HCT116 (cell line): ENCODE measurements around the gene NLRC5. TPM values are rescaled to one million over a fixed set of nuclear protein-coding genes. Genes with fewer than 3 reads are reported as not detected.
A peak's percentile ranks its signal among the peaks of the same experiment; 100 is the strongest.

Experiments
- ATAC-seq: fragments of 200-7000 bp; cut with Tn5 transposase; 2 replicates; pipeline ENCODE4 v1.9.1; 2020; ENCODE audit warnings: mild to moderate bottlenecking, moderate library complexity
- BruUV-seq: library from RNA; stranded (reverse); fragments of 400-500 nt; replicated peaks from 2 replicates; lab custom pipeline; 2021; lab: Mats Ljungman, UMichigan
- CTCF ChIA-PET: fragments of 300-600 bp; sonication (Branson Sonifier 250); formaldehyde crosslinking; loops from one replicate; lab custom pipeline; 2021; ENCODE audit warnings: antibody characterized with exemption; lab: Charles Lee
- POLR2A ChIA-PET: fragments of 300-600, 350-600 bp; sonication (Branson Sonifier 250); formaldehyde crosslinking; loops from one replicate; lab custom pipeline; 2021; ENCODE audit warnings: antibody characterized with exemption; lab: Charles Lee
- RAD21 ChIA-PET, 2 experiments: fragments of 300-600 bp; sonication (Branson Sonifier 250); formaldehyde crosslinking; loops; one replicate each; lab custom pipeline; 2023; ENCODE audit warnings: low total read pairs in 2 of 2; ENCODE audit not compliant: uncharacterized antibody in 2 of 2, unreplicated experiment in 2 of 2, low non-redundant PET in 1 of 2; lab: Charles Lee
- DNase-seq: peaks from one replicate; pipeline ENCODE4 v3.0.0-alpha.2; 2010; ENCODE audit warnings: low read depth, low spot score
- H2AFZ ChIP-seq: fragments of 200-600 bp; shearing (Covaris generic), sonication (generic); 2 replicates; pipeline ENCODE4 v1.6.1; 2017; ENCODE audit warnings: low read depth, mixed run types, mixed read lengths, antibody characterized with exemption, low read length; ENCODE audit not compliant: poor library complexity, severe bottlenecking
- H3K27ac ChIP-seq: 2 replicates; pipeline ENCODE4 v1.5.1; 2012; ENCODE audit warnings: low read depth, low read length
- H3K27me3 ChIP-seq: fragments of 200-600 bp; sonication (generic); 2 replicates; pipeline ENCODE4 v1.6.1; 2016; ENCODE audit warnings: mixed run types, low read length, mixed read lengths; ENCODE audit not compliant: insufficient read depth
- H3K36me3 ChIP-seq, 2 experiments: fragments of 200-500 bp in 1 of 2; fragments of 200-600 bp in 1 of 2; sonication (Bioruptor generic) in 1 of 2; sonication (generic) in 1 of 2; 2 replicates each; pipeline versions ENCODE4 v1.5.1 to v1.6.1; 2014 to 2016; ENCODE audit warnings: low read length in 2 of 2, inconsistent platforms in 1 of 2, mixed read lengths in 1 of 2, mixed run types in 1 of 2; ENCODE audit not compliant: insufficient read depth in 2 of 2, control insufficient read depth in 1 of 2
- H3K4me1 ChIP-seq, 2 experiments: fragments of 200-600 bp in 1 of 2; sonication (generic) in 1 of 2; 2 replicates each; pipeline versions ENCODE4 v1.5.1 to v1.6.1; 2012 to 2017; ENCODE audit warnings: low read length in 2 of 2, inconsistent platforms in 1 of 2, mild to moderate bottlenecking in 1 of 2, mixed read lengths in 1 of 2, mixed run types in 1 of 2, moderate library complexity in 1 of 2; ENCODE audit not compliant: insufficient read depth in 2 of 2, control insufficient read depth in 1 of 2
- H3K4me2 ChIP-seq: fragments of 200-600 bp; sonication (generic); 2 replicates; pipeline ENCODE4 v1.6.1; 2017; ENCODE audit warnings: mixed run types, low read length, mixed read lengths
- H3K4me3 ChIP-seq, 2 experiments: fragments of 200-600 bp in 1 of 2; sonication (generic) in 1 of 2; replicated peaks in 1 of 2; 2 replicates each; pipeline ENCODE4 v1.5.1; 2011 to 2016; ENCODE audit warnings: low read length in 2 of 2, control low read depth in 1 of 2, low read depth in 1 of 2, mild to moderate bottlenecking in 1 of 2, mixed read lengths in 1 of 2, mixed run types in 1 of 2
- H3K79me2 ChIP-seq: fragments of 200-600 bp; sonication (generic); 2 replicates; pipeline ENCODE4 v1.6.1; 2017; ENCODE audit warnings: mild to moderate bottlenecking, mixed run types, low read length, moderate library complexity, mixed read lengths; ENCODE audit not compliant: insufficient read depth
- H3K9ac ChIP-seq: fragments of 200-600 bp; sonication (generic); 2 replicates; pipeline ENCODE4 v1.6.1; 2016; ENCODE audit warnings: low read length, mixed read lengths
- H3K9me2 ChIP-seq: fragments of 200-600 bp; sonication (generic), shearing (Covaris generic); 2 replicates; pipeline ENCODE4 v1.6.1; 2017; ENCODE audit warnings: mixed run types, mild to moderate bottlenecking, moderate library complexity; ENCODE audit not compliant: insufficient read depth
- H3K9me3 ChIP-seq, 2 experiments: fragments of 200-500 bp in 1 of 2; fragments of 200-600 bp in 1 of 2; sonication (Bioruptor generic) in 1 of 2; sonication (generic) in 1 of 2; 2 replicates each; pipeline ENCODE4 v1.6.1; 2014 to 2017; ENCODE audit warnings: low read length in 2 of 2, mixed read lengths in 2 of 2, inconsistent platforms in 1 of 2, low read depth in 1 of 2, mild to moderate bottlenecking in 1 of 2, mixed run types in 1 of 2, moderate library complexity in 1 of 2; ENCODE audit not compliant: control insufficient read depth in 1 of 2, insufficient read depth in 1 of 2
- H4K20me1 ChIP-seq: fragments of 200-600 bp; sonication (generic), shearing (Covaris generic); 2 replicates; pipeline ENCODE4 v1.6.1; 2017; ENCODE audit warnings: mixed run types, mild to moderate bottlenecking, moderate library complexity; ENCODE audit not compliant: insufficient read depth
- EZH2phosphoT487 ChIP-seq: fragments of 200-600 bp; IDR thresholded peaks from 2 replicates; pipeline ENCODE4 v1.6.1; 2018; ENCODE audit warnings: antibody characterized with exemption, borderline replicate concordance
- intact Hi-C: fragments of 100-400 bp; cut with micrococcal nuclease; formaldehyde crosslinking; loops from 2 replicates; pipeline ENCODE4 v1.10.0; 2022
- total RNA-seq: library from RNA; stranded (reverse); gene quantifications from one replicate; pipeline ENCODE4 v1.2.1, GENCODE V29; 2021; ENCODE audit not compliant: unreplicated experiment
- TF ChIP-seq, protein P1 (sequence below): IDR thresholded peaks from 2 replicates; pipeline ENCODE4 v1.6.1; 2011; ENCODE audit warnings: mild to moderate bottlenecking, low read length, moderate library complexity; ENCODE audit not compliant: insufficient replicate concordance; ENCODE audit errors: extremely low read depth

Gene NLRC5
- total RNA-seq, 1 experiment from 2014 or later = 10.4 TPM

DNA sequence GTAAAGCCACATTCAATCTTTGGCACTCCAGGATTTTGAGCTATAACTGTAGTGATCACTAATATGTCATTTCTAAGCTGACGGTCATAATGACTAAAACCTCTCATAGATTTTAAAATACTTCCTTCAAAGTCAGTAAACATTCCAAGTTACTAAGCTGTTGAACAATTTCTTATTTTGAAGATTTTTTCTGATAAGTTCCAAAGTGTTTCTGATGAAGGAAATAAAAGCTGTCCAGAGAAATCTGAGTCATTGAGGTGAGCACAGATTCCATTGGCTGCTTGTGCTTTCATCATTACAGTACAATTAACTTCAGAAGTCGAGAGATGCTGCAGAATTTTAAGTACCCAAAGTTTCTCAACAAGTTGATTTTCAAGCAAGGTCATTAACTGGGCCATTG lies 23.9 kb downstream of the NLRC5 start:
- H3K27me3 ChIP-seq = no peaks in the 10 kb centered on the region
- H3K4me3 ChIP-seq = no peak overlapping the region
- H3K9me2 ChIP-seq = no peaks in the 10 kb centered on the region
- H3K4me1 ChIP-seq = peaks cover 0 to 20% of the 10 kb centered on the region in 2 experiments; a peak in 2 of 4 replicates
- DNase-seq (no peak), ATAC-seq (no peak)
- no peaks in the 10 kb centered on the region for H3K79me2 ChIP-seq
- TF ChIP-seq EZH2phosphoT487 = no peak
- ChIA-PET CTCF (no interaction called here), RAD21 (no interaction called here), POLR2A (no interaction called here)
- H3K27ac ChIP-seq = peak overlapping the region; percentile 15; the same call in 1 of the 2 replicates
- H3K36me3 ChIP-seq = no peaks in the 10 kb centered on the region
- H3K4me2 ChIP-seq = peak overlapping the region; percentile 32; the same call in 1 of the 2 replicates
- H3K9ac ChIP-seq = no peak overlapping the region
- no peaks in the 10 kb centered on the region for H4K20me1 ChIP-seq
- H2AFZ ChIP-seq = no peak overlapping the region
- intact Hi-C loops = no loop called here
- BruUV-seq = no TSS peak
- no peaks in the 10 kb centered on the region for H3K9me3 ChIP-seq

DNA sequence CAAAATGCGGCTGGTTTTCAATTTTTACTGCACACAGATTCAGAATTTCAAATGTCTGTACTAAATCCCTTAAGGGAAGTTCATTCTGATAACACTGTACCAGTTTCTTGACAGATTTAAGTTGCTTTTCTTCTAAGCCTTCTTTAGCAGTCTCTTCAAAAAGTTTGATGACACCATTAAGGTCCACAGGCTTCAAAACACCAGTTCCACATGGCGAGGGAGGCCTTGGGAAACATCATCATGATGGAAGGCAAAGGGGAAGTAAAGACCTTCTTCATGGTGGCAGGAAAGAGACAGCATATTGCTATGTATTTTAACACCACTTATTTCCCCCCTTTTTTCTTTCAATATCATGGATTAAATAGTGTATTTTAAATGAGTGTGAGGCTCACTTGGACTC lies 24.5 kb downstream of the NLRC5 start:
- no peaks in the 10 kb centered on the region for H3K9me2 ChIP-seq
- ChIA-PET RAD21 (no interaction called here), CTCF (no interaction called here), POLR2A (no interaction called here)
- BruUV-seq = no TSS peak
- no peak for ATAC-seq
- H3K79me2 ChIP-seq = no peaks in the 10 kb centered on the region
- H3K9me3 ChIP-seq = no peaks in the 10 kb centered on the region
- no peaks in the 10 kb centered on the region for H3K36me3 ChIP-seq
- H3K9ac ChIP-seq = no peak overlapping the region
- no peak overlapping the region; the same call in 1 of the 2 replicates for H3K4me2 ChIP-seq
- H2AFZ ChIP-seq = no peak overlapping the region
- no peak for DNase-seq
- TF ChIP-seq, protein P1, sequence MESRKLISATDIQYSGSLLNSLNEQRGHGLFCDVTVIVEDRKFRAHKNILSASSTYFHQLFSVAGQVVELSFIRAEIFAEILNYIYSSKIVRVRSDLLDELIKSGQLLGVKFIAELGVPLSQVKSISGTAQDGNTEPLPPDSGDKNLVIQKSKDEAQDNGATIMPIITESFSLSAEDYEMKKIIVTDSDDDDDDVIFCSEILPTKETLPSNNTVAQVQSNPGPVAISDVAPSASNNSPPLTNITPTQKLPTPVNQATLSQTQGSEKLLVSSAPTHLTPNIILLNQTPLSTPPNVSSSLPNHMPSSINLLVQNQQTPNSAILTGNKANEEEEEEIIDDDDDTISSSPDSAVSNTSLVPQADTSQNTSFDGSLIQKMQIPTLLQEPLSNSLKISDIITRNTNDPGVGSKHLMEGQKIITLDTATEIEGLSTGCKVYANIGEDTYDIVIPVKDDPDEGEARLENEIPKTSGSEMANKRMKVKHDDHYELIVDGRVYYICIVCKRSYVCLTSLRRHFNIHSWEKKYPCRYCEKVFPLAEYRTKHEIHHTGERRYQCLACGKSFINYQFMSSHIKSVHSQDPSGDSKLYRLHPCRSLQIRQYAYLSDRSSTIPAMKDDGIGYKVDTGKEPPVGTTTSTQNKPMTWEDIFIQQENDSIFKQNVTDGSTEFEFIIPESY = no peak
- no peak overlapping the region for H3K4me3 ChIP-seq
- H3K27ac ChIP-seq = no peak overlapping the region
- no peaks in the 10 kb centered on the region for H4K20me1 ChIP-seq
- intact Hi-C loops = no loop called here
- H3K4me1 ChIP-seq = peaks cover 0 to 20% of the 10 kb centered on the region in 2 experiments; a peak in 2 of 4 replicates
- H3K27me3 ChIP-seq = no peaks in the 10 kb centered on the region
